ENCODE data around the gene AIPL1.
"Not testable (repeated sequence)": the region's sequence is repeated elsewhere in the genome, so short reads cannot be mapped to it uniquely, and the experiment has no call there.

AIPL1 gene

DNA sequence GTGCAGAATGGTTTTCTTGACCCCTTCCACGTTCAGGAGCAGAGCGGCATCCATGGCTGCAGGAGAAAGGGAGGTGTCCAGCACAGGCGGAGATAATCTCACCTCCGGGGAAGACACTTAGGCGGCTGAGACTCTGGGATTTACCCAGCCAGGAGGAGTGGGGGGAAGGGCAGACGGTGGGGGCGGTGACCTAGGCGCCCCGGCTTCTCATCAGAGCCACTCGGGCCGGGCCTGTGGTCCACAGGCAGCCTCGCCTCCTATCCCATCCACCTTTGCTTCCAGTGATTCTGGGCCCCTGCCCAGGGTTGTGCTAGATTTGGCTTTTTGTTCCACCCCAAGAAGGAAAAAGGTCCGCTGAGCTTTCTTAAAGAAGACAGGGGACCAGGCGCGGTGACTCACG lies at the start of gene AIPL1:
TSS of gene AIPL1 (minus strand) at position 71 of the 400 bp plus-strand sequence. CDS start at position 54, 17 bp downstream.
- DNase-seq = no peak

DNA sequence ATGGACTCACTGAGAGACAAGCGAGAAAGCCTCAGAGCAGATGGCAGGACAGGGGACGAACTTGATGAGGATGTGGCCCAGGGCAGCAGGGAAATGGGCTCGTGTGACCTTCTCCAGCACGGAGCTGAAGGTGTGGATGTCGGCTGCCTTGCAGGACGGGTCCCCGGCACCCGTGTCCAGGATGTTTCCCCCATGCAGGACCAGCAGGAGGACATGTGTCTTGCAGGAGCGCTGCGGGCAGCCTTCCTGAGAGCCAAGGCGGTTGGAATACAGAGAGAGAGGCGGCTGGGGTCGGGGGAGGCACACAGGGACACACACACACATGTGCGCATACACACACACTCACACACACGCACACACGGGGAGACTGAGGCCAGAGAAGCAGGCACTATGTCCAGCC lies 48.6 kb upstream of the AIPL1 start:
- no peak for DNase-seq

GRCh38 chr17:6482796-6483195 lies 47.9 kb upstream of the AIPL1 start:
- DNase-seq = not testable (repeated sequence)

DNA sequence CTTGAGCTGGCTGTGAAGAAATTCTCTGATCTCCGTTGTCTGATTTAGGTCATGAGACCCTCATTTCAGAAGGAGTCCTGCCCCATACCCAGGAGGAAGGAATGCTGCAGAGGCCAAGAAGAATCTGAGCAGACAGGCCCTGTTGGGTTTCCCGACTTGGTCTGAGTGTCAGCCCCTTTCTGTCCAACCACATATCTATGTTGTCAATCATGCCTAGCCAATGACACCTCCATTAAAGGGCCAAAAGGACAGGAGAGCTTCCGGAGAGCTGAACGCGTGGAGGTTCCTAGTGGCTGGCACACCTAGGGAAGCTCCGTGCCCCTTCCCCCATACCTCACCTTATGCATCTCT lies 47.2 kb upstream of the AIPL1 start:
- no peak for DNase-seq

- no peak for DNase-seq
Observed at GRCh38 chr17:6480303-6480675, 45.4 kb upstream of the AIPL1 start.

GRCh38 chr17:6479622-6480302 lies 44.8 kb upstream of the AIPL1 start:
- DNase-seq = peak; percentile 82

DNA sequence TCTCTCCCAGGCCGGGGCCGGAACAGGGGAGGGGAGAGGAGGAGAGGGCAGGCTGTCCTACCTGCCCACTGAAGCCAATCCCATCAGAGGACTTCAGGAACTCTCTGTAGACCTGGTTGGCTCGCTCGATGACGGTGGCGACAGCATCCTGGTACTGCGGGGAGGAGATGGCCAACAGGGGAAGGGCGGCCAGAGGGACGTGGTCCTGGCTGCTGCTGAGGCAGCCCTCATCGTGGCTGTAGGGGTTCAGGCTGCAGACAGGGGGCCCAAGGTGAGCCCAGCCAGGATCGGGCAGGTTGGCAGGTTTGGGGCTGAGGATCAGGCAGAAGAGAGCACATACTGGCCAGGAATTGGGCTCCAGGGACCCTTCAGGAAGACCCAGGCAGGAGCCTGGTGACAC lies 43.6 kb upstream of the AIPL1 start:
- DNase-seq = no peak

DNA sequence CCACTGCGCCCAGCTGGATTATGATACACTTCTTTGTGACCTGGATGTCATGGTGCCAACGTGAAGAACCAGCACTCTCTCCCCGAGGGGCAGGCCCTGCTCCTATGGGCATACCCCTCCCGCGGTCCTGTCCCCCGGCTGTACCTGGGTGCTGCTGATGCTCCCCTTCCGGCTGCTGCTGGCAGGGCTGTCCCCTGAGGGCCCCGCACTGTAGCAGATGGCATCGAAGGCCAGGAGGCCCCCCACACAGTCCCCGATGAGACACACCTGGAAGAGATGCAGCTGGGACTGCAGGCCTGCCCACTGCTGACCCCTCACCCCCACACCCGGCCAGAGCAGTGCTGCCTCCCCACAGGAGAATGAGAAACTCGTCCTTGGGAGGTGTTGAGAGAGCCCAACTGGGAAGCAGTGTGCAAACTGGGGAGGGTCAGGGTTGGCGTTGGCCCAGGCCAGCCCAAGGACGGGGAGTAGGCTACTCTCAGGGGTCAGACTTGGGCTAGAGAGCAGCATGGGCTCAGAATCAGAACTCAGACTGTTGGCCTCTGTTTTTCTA lies 43.0 kb upstream of the AIPL1 start:
- DNase-seq = no peak

DNA sequence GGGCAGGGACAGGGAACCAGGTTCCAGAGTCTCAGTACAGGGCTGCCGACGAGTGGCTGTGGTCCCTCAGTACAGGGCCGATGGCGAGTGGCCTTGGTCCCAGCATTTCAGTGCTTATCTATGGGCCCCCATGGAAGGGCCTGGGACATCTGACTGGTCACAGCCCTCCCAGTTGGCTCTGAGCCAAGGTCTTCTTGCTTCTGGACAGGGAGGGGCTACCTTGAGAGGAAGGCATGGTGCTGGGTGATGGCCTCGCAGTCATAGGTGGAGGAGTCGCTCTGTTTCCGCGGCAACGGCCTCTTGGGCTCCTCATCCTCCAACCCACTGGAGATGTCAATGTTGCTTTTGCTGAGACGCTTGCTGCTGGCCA lies 41.9 kb upstream of the AIPL1 start:
- peak; percentile 20 for DNase-seq

GRCh38 chr17:6476076-6476809 lies 41.3 kb upstream of the AIPL1 start:
- peak; percentile 31 for DNase-seq

DNA sequence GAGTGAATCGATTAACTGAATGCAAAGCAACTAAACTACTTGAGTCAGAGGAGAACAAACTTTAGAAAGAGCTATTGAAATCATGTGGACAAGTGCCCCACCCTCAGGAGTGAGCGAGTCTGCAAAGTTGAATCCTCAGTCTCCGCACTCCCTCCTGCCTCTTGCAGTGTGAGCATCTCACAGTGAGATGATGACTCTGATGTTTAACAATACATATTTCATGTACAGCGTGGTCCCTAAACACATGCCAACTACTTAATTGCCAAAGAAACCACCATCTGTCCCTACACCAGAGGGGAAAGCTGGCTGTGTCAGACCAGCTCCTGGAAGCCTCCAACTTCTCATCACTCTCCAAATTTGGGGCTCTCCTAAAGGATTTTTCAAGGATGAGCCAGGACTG lies 40.5 kb upstream of the AIPL1 start:
- peak; percentile 86 for DNase-seq

- DNase-seq = peak; percentile 75
Observed at GRCh38 chr17:6474906-6475305, 40.0 kb upstream of the AIPL1 start.

GRCh38 chr17:6474376-6474775 lies 39.5 kb upstream of the AIPL1 start:
- DNase-seq = no peak

GRCh38 chr17:6473128-6473767 lies 38.3 kb upstream of the AIPL1 start:
- peak; percentile 48 for DNase-seq

DNA sequence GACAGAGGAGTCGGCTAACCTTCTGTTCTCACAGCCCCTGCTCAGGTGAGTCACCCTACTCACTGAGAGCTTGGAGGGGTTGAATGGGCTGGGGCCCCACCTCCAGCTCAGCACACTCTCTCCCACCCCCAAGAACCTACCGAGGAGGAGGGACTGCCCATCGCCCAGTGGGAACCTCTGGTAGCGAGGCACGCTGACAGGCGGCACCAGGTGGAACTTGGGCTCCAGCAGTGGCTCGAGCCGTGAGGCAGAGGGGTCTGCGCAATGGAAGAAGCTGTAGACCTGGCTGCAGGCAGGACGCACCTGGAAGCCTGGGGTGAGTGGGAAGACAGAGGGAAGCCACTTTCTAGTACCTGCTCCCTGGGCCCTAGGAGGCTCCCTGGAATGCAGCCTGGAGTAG lies 37.6 kb upstream of the AIPL1 start:
- DNase-seq = no peak

- peak; percentile 11 for DNase-seq
Observed at GRCh38 chr17:6471531-6472465, 36.9 kb upstream of the AIPL1 start.

GRCh38 chr17:6470751-6471521 lies 36.0 kb upstream of the AIPL1 start:
- DNase-seq = no peak

GRCh38 chr17:6470146-6470718 lies 35.3 kb upstream of the AIPL1 start:
- DNase-seq = no peak

DNA sequence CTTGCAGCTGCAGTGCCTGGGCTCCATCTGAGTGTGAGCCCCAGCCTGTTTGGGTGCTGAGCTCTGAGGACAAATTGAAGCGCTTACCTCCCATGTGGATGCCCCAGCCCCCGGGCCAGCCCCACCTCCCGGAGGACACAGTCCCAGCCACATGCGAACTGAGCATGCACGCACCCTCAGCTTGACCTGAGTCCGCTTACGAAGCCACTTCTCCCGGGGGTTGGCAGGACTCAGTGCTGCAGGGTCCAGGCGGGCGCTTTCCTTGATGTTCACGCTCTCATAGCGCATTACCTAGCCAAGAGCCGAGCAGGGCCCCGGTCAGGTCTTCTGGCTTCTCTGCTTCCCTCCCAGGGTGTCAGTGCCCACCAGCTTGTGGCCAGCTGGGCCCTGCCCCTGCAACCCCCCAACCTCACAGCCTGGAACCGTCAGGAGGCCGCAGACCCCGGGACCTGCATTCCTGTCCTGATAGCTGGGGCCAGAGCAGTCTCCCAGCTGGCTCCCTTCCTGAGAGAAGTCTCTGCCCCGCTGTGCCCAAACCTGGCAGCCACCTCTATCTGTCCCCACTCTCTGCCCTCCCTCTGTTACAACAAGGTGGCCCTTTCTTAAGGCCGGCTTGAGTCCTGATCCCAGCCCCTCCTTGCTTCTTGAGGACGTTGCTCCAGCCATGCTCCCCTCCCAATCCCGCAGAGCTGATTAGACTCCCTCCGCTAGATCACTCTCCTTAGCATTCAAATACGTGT lies 33.3 kb upstream of the AIPL1 start:
- DNase-seq = no peak

DNA sequence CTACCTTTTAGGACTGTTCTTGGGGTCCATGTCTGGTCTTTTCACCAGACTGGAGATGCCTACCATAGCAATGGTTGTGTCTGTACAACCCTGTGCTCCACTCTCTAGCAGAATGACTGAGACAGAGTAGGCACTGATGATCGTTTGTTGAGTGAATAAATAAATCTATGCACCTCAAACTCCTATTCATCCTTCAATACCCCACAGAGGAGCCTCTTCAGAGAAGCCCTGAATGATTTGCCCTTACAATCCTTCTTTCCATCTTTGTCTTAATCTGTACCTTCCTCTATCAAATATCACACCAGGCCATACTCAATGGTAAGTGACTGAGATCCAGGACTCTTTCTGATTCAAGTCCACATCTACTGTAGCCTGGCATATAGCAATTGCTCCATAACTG lies 32.6 kb upstream of the AIPL1 start:
- DNase-seq = no peak
